Heart left ventricle (tissue), 16 donors: ENCODE results near the gene KRTAP3-1. TPM values are rescaled to one million over a fixed set of nuclear protein-coding genes. Genes with fewer than 3 reads are reported as not detected.

Experiments used
- ATAC-seq, 4 donors: fragments of 200-7000 bp; cut with Tn5 transposase; one replicate each; pipeline ENCODE4 v1.9.1; 2020 to 2022; ENCODE audit warnings: moderate library complexity in 4 of 4, mild to moderate bottlenecking in 3 of 4, moderate number of reproducible peaks in 1 of 4
- DNase-seq, 5 donors: peaks; one replicate each; pipeline ENCODE4 v3.0.0-alpha.2; 2020
- H3K27ac ChIP-seq, 12 donors: fragments of 200-600 bp; sonication (generic) in 4 of 12; one replicate each; pipeline versions ENCODE4 v1.5.0 to v1.8.0; 2016 to 2022; ENCODE audit warnings: mild to moderate bottlenecking in 2 of 12
- H3K27me3 ChIP-seq, 9 donors: fragments of 200-600 bp; sonication (generic) in 2 of 9; one replicate each; pipeline versions ENCODE4 v1.5.1 to v1.8.0; 2016 to 2022; ENCODE audit warnings: mild to moderate bottlenecking in 3 of 9
- H3K36me3 ChIP-seq, 9 donors: fragments of 200-600 bp; sonication (generic) in 2 of 9; one replicate each; pipeline versions ENCODE4 v1.5.0 to v1.8.0; 2018 to 2022; ENCODE audit warnings: mild to moderate bottlenecking in 2 of 9
- H3K4me1 ChIP-seq, 12 donors: fragments of 200-600 bp; sonication (generic) in 4 of 12; one replicate each; pipeline versions ENCODE4 v1.5.0 to v1.8.0; 2016 to 2022; ENCODE audit warnings: mild to moderate bottlenecking in 3 of 12
- H3K4me3 ChIP-seq, 12 donors: fragments of 200-600 bp; sonication (generic) in 4 of 12; one replicate each; pipeline versions ENCODE4 v1.5.0 to v1.8.0; 2017 to 2022; ENCODE audit warnings: mild to moderate bottlenecking in 9 of 12, moderate library complexity in 4 of 12
- H3K9me3 ChIP-seq, 12 donors: fragments of 200-600 bp; sonication (generic) in 4 of 12; one replicate each; pipeline versions ENCODE4 v1.5.0 to v1.8.0; 2016 to 2022; ENCODE audit warnings: mild to moderate bottlenecking in 1 of 12
- CTCF ChIP-seq, 12 donors: fragments of 200-600 bp; sonication (generic) in 4 of 12; IDR thresholded peaks; one replicate each; pipeline versions ENCODE4 v1.5.0 to v1.8.0; 2018 to 2022; ENCODE audit warnings: antibody characterized with exemption in 12 of 12, mild to moderate bottlenecking in 5 of 12
- POLR2A ChIP-seq, 2 donors: fragments of 450-650 bp; IDR thresholded peaks; one replicate each; pipeline ENCODE4 v1.6.1; 2017; ENCODE audit warnings: antibody characterized with exemption in 2 of 2, mild to moderate bottlenecking in 2 of 2, moderate library complexity in 2 of 2
- WGBS, 4 donors: extraction: QIAGEN DNeasy Blood & Tissue Kit in 2 of 4; methylation state at CpG; one replicate each; pipeline versions ENCODE4 v1.1.5 to v1.1.7; 2013 to 2018; 5-methylcytosine and 5-hydroxymethylcytosine counted together
- intact Hi-C, 10 donors: fragments of 100-400 bp; cut with DNase I; formaldehyde crosslinking; loops; one replicate each; pipeline versions ENCODE4 v1.11.1 to v1.14.2; 2022
- polyA plus RNA-seq, 2 donors: library from polyadenylated mRNA; stranded (reverse); fragments of 200-250 nt; gene quantifications; one replicate each; pipeline ENCODE4 v1.2.3, GENCODE V29; 2013
- total RNA-seq, 9 donors: library from RNA; depleted of rRNA in 2 of 9; stranded (reverse); fragments of >200 nt in 2 of 9; fragmentation: NEBNext Ultra II Directional in 3 of 9; extraction: Animal tissue kit (Norgen Biotek cat#: 25700) in 3 of 9; gene quantifications; one replicate each; pipeline versions ENCODE4 v1.1.0 to v1.2.4, GENCODE V29; 2016 to 2023
- donor health status: ischemic (EF 13 %, LVEDD 7.1; RV severe dilation, severe dysfunction).
- donor health status: healthy with polysubstance abuse.
- donor health status: DM: no; HTN: yes; CAD: no.
- donor health status: DM: no; HTN: no; CAD: no.
- donor health status: ischemic (EF 25% LVEDD 6.9; RV normal size, moderate dysfunction).
- donor health status: ischemic (EF 25% LVEDD 5.7; RV mildly dilated, moderate dysfunction).
- donor health status: healthy.
- donor health status: DM: yes; HTN: yes; CAD: no.
- donor health status: ischemic (EF 35%, LVEDD 5.7; RV mildly dilated, moderate dysfunction).
- donor health status: nonischemic (EF 11% LVEDD 7.7; RV severe dilation, severe dysfunction).
- donor health status: DM: yes; HTN: yes; CAD: no.
- donor health status: PGD.
- donor health status: ischemic (EF 29% LVEDD 5.4; RV normal size, mild dysfunction).
- donor health status: nonischemic (EF 23%, LVEDD 6.1; RV moderate dilation, normal function).

KRTAP3-1 gene
- total and polyA plus RNA-seq, 11 donors = not detected

- 27 to 43% (median 35%) methylated on average over 3 to 4 of the region's 4 CpGs for WGBS, 4 donors
- H3K27ac ChIP-seq = no peak within 1 kb of the TSS
- ATAC-seq (no peak), DNase-seq (no peak)
- no peak for TF ChIP-seq POLR2A (IDR thresholded peaks at IDR 0.05)
- no peak for TF ChIP-seq CTCF (IDR thresholded peaks at IDR 0.05)
- peaks cover 0 to 48% (median 12%) of the 10 kb centered on the region in 9 donors for H3K27me3 ChIP-seq
- H3K9me3 ChIP-seq = peaks cover 0 to 3% (median 0%) of the 10 kb centered on the region in 12 donors
- no peaks in the 10 kb centered on the region for H3K36me3 ChIP-seq
- no peaks in the 10 kb centered on the region for H3K4me1 ChIP-seq
- no peak within 1 kb of the TSS for H3K4me3 ChIP-seq
- intact Hi-C loops = no loop called here
These were observed 15.1 kb downstream of the KRTAP3-1 start, which contains the start of gene KRTAP3-3 for GRCh38 chr17:40993839-40994238. TSS of gene KRTAP3-3 (minus strand) at chr17:40994164. CDS start at chr17:40994097, 67 bp downstream.

GRCh38 chr17:40993084-40993483 lies 15.8 kb downstream of the KRTAP3-1 start:
- Histone ChIP-seq H3K4me1 (no peaks in the 10 kb centered on the region), H3K36me3 (no peaks in the 10 kb centered on the region), H3K4me3 (no peak overlapping the region), H3K27ac (no peak overlapping the region), H3K27me3 (peaks cover 0 to 41% (median 9%) of the 10 kb centered on the region in 9 donors), H3K9me3 (peaks cover 0 to 3% (median 0%) of the 10 kb centered on the region in 12 donors)
- WGBS, 4 donors = 89 to 95% (median 93%) methylated on average over 2 of the region's 2 CpGs
- DNase-seq = no peak
- ATAC-seq = no peak
- TF ChIP-seq POLR2A (IDR thresholded peaks at IDR 0.05) (no peak), CTCF (IDR thresholded peaks at IDR 0.05) (no peak)
- intact Hi-C loops = no loop called here

GRCh38 chr17:40992666-40993065 lies 16.3 kb downstream of the KRTAP3-1 start:
- Histone ChIP-seq H3K27me3 (peaks cover 0 to 41% (median 9%) of the 10 kb centered on the region in 9 donors), H3K4me1 (no peaks in the 10 kb centered on the region), H3K27ac (no peak overlapping the region), H3K4me3 (no peak overlapping the region), H3K9me3 (peaks cover 0 to 3% (median 0%) of the 10 kb centered on the region in 12 donors), H3K36me3 (no peaks in the 10 kb centered on the region)
- intact Hi-C loops = no loop called here
- WGBS, 4 donors = 82 to 88% (median 84%) methylated on average over 3 of the region's 3 CpGs
- DNase-seq = no peak
- ATAC-seq = no peak
- no peak for TF ChIP-seq CTCF (IDR thresholded peaks at IDR 0.05)
- TF ChIP-seq POLR2A (IDR thresholded peaks at IDR 0.05) = no peak

- no peak for TF ChIP-seq CTCF (IDR thresholded peaks at IDR 0.05)
- TF ChIP-seq POLR2A (IDR thresholded peaks at IDR 0.05) = no peak
- H3K4me3 ChIP-seq = no peak overlapping the region
- H3K36me3 ChIP-seq = no peaks in the 10 kb centered on the region
- no peaks in the 10 kb centered on the region for H3K4me1 ChIP-seq
- WGBS, 4 donors = 57 to 63% (median 60%) methylated on average over 8 of the region's 8 CpGs
- intact Hi-C loops = no loop called here
- peaks cover 0 to 26% (median 9%) of the 10 kb centered on the region in 9 donors for H3K27me3 ChIP-seq
- no peak overlapping the region for H3K27ac ChIP-seq
- DNase-seq (no peak), ATAC-seq (no peak)
- peaks cover 0 to 3% (median 0%) of the 10 kb centered on the region in 12 donors for H3K9me3 ChIP-seq
These were observed 22.0 kb downstream of the KRTAP3-1 start for GRCh38 chr17:40986920-40987319.
